SJCRH30 (cell line): ENCODE measurements around the gene TNRC6C. TPM values are rescaled to one million over a fixed set of nuclear protein-coding genes. Genes with fewer than 3 reads are reported as not detected.

ENCODE experiments used
- DNase-seq, 2 experiments: peaks; one replicate each; pipeline ENCODE4 v3.0.0-alpha.2; 2015 to 2020
- H3K27ac ChIP-seq: fragments of 250-450 bp; sonication (Bioruptor Pico); 2 replicates; pipeline ENCODE4 v1.5.1; 2020; ENCODE audit warnings: mild to moderate bottlenecking, moderate library complexity
- H3K27me3 ChIP-seq: fragments of 250-450 bp; sonication (Bioruptor Pico); 2 replicates; pipeline ENCODE4 v1.5.1; 2020; ENCODE audit warnings: mild to moderate bottlenecking, moderate library complexity
- H3K36me3 ChIP-seq: fragments of 250-450 bp; sonication (Bioruptor Pico); 2 replicates; pipeline ENCODE4 v1.5.1; 2020; ENCODE audit warnings: mild to moderate bottlenecking, moderate library complexity
- H3K4me1 ChIP-seq: fragments of 250-450 bp; sonication (Bioruptor Pico); 2 replicates; pipeline ENCODE4 v1.5.1; 2020; ENCODE audit warnings: mild to moderate bottlenecking, moderate library complexity
- H3K4me3 ChIP-seq: fragments of 250-450 bp; sonication (Bioruptor Pico); 2 replicates; pipeline ENCODE4 v1.5.1; 2020; ENCODE audit warnings: mild to moderate bottlenecking, moderate library complexity
- H3K9me3 ChIP-seq: fragments of 250-450 bp; sonication (Bioruptor Pico); replicated peaks from 2 replicates; pipeline ENCODE4 v1.5.1; 2020; ENCODE audit warnings: mild to moderate bottlenecking, moderate library complexity
- total RNA-seq: library from RNA; depleted of rRNA; stranded (reverse); fragments of >200 nt; shearing (Covaris generic); gene quantifications from 2 replicates; pipeline ENCODE4 v1.2.3, GENCODE V29; 2014

The TNRC6C gene
- total RNA-seq, 1 experiment from 2014 or later, result 12.7 TPM

GRCh38 chr17:78002166-78002565 is 43.7 kb downstream of the TNRC6C start:
- DNase-seq, result no peak
- Histone ChIP-seq H3K27ac (no peak overlapping the region), H3K4me1 (peaks cover 5% of the 10 kb centered on the region; the same call in 1 of the 2 replicates), H3K36me3 (no peaks in the 10 kb centered on the region), H3K9me3 (no peaks in the 10 kb centered on the region), H3K4me3 (no peak overlapping the region), H3K27me3 (no peaks in the 10 kb centered on the region)

DNA sequence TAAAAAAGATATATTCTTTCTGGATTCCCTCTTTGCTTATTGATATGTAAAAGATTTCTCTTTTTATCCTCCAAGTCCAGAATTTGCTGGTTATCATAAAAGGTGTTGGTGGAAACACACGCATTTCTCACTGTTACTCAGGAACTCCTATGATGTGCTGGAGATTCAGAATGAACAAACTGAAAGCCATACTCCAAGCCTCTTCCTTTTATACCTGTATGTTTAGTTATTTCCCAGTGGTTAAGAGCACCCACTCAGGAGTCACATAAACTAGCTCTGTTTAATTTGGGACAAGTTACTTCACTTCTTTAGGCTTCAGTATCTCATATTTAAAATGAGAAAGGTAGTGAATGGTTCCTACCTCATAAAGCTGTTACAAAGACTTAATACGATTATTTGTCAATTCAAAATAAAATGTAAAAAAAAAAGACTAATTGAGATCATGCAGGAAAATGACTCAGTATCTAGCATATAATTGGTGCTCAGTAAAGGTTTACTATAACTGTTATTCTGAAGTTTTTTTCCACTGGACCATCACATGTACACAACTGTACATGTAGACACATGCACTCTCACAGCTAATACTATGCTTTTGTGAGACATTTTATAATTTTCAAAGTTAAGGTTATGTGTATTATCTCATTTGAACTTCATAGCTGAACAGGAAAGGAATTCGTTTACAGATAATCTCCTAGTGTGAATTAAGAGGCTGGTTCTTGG is 47.1 kb downstream of the TNRC6C start:
- Histone ChIP-seq H3K9me3 (no peaks in the 10 kb centered on the region), H3K4me3 (no peak overlapping the region), H3K27me3 (no peaks in the 10 kb centered on the region), H3K4me1 (peaks cover 5% of the 10 kb centered on the region; the same call in 1 of the 2 replicates), H3K36me3 (no peaks in the 10 kb centered on the region), H3K27ac (no peak overlapping the region)
- no peak for DNase-seq

GRCh38 chr17:78006338-78006737 is 47.8 kb downstream of the TNRC6C start:
- Histone ChIP-seq H3K36me3 (no peaks in the 10 kb centered on the region), H3K9me3 (no peaks in the 10 kb centered on the region), H3K4me1 (no peaks in the 10 kb centered on the region), H3K4me3 (no peak overlapping the region), H3K27me3 (no peaks in the 10 kb centered on the region), H3K27ac (no peak overlapping the region)
- DNase-seq, result no peak

- Histone ChIP-seq H3K4me3 (no peak overlapping the region), H3K27me3 (no peaks in the 10 kb centered on the region), H3K4me1 (no peaks in the 10 kb centered on the region), H3K36me3 (no peaks in the 10 kb centered on the region), H3K9me3 (no peaks in the 10 kb centered on the region), H3K27ac (no peak overlapping the region)
- no peak for DNase-seq
Observed at GRCh38 chr17:78007647-78008046, 49.1 kb downstream of the TNRC6C start.

GRCh38 chr17:78010759-78011158 is 52.3 kb downstream of the TNRC6C start:
- no peak overlapping the region for H3K4me3 ChIP-seq
- H3K27me3 ChIP-seq, result no peaks in the 10 kb centered on the region
- no peaks in the 10 kb centered on the region for H3K36me3 ChIP-seq
- H3K27ac ChIP-seq, result no peak overlapping the region
- H3K4me1 ChIP-seq, result no peaks in the 10 kb centered on the region
- H3K9me3 ChIP-seq, result no peaks in the 10 kb centered on the region
- DNase-seq, result no peak

DNA sequence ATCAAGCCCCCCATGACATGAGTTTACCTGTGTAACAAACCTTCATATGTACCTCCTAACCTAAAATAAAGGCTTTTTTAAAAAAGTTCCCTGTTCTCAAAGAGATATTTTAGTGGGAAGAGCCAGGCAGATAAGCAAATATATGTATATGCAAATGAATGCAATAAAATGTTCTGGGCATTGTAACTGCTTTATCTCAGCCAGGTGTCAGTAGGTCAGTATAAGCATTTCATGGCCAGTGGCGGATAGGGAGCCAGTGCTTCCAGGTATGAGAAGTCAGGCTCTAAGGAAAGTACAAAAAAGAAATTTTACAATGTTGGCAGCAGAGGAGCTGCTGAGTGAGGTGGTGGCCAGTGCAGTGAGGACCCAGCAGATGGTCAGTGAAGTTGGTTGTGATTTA is 53.9 kb downstream of the TNRC6C start:
- Histone ChIP-seq H3K27ac (no peak overlapping the region), H3K4me1 (no peaks in the 10 kb centered on the region), H3K4me3 (no peak overlapping the region), H3K36me3 (no peaks in the 10 kb centered on the region), H3K27me3 (no peaks in the 10 kb centered on the region), H3K9me3 (no peaks in the 10 kb centered on the region)
- DNase-seq, result no peak

- Histone ChIP-seq H3K27me3 (no peaks in the 10 kb centered on the region), H3K9me3 (no peaks in the 10 kb centered on the region), H3K27ac (no peak overlapping the region), H3K36me3 (no peaks in the 10 kb centered on the region), H3K4me3 (no peak overlapping the region), H3K4me1 (no peaks in the 10 kb centered on the region)
- DNase-seq, result peak; percentile 66 to 92
Observed at GRCh38 chr17:78013683-78014467, 55.4 kb downstream of the TNRC6C start.

GRCh38 chr17:78014646-78015045 is 56.1 kb downstream of the TNRC6C start:
- no peaks in the 10 kb centered on the region for H3K4me1 ChIP-seq
- H3K9me3 ChIP-seq, result no peaks in the 10 kb centered on the region
- H3K27me3 ChIP-seq, result no peaks in the 10 kb centered on the region
- no peak for DNase-seq
- no peak overlapping the region for H3K4me3 ChIP-seq
- no peaks in the 10 kb centered on the region for H3K36me3 ChIP-seq
- H3K27ac ChIP-seq, result no peak overlapping the region

GRCh38 chr17:78016852-78017251 is 58.3 kb downstream of the TNRC6C start:
- H3K9me3 ChIP-seq, result no peaks in the 10 kb centered on the region
- H3K4me1 ChIP-seq, result no peaks in the 10 kb centered on the region
- H3K36me3 ChIP-seq, result no peaks in the 10 kb centered on the region
- no peaks in the 10 kb centered on the region for H3K27me3 ChIP-seq
- no peak overlapping the region for H3K27ac ChIP-seq
- H3K4me3 ChIP-seq, result no peak overlapping the region
- DNase-seq, result no peak

DNA sequence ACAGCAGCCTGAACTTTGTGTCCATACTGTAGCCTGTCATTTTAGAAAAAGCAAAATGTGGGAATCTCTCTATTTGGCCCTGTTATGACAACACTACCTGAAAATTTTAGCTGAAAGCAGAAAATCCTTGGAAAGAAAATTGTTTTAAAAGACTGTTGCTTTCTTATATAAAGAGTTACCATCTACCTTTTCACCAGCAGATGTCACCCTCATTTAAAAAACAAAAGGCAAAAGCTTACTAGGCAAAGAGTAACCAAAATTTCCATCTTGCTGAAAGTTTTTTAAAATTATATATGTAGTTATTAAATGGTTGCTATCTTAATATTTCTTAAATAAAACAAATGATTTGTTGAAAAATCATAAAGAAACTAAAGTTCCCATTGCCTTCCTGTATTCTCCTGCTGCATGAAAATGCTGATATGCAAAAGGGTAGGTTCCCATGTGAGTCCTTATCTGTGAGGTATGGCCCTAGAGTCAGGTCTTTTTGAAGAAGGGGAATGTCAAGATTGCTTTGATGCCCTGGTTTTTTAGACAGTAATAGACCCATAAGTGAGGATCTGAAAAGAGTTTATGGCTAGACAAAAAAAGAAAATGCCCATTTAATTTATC is 61.0 kb downstream of the TNRC6C start:
- Histone ChIP-seq H3K4me3 (no peak overlapping the region), H3K27me3 (no peaks in the 10 kb centered on the region), H3K4me1 (no peaks in the 10 kb centered on the region), H3K36me3 (no peaks in the 10 kb centered on the region), H3K27ac (no peak overlapping the region), H3K9me3 (no peaks in the 10 kb centered on the region)
- peak in 1 of 2 experiments; percentile 69 for DNase-seq

- Histone ChIP-seq H3K36me3 (no peaks in the 10 kb centered on the region), H3K9me3 (no peaks in the 10 kb centered on the region), H3K27me3 (no peaks in the 10 kb centered on the region), H3K4me3 (no peak overlapping the region), H3K4me1 (no peaks in the 10 kb centered on the region), H3K27ac (no peak overlapping the region)
- DNase-seq, result no peak
Observed at GRCh38 chr17:78019976-78020716, 61.6 kb downstream of the TNRC6C start.

GRCh38 chr17:78020717-78021108 is 62.2 kb downstream of the TNRC6C start:
- Histone ChIP-seq H3K27ac (no peak overlapping the region), H3K27me3 (no peaks in the 10 kb centered on the region), H3K36me3 (no peaks in the 10 kb centered on the region), H3K4me1 (no peaks in the 10 kb centered on the region), H3K9me3 (no peaks in the 10 kb centered on the region), H3K4me3 (no peak overlapping the region)
- DNase-seq, result no peak

- Histone ChIP-seq H3K27ac (no peak overlapping the region), H3K27me3 (no peaks in the 10 kb centered on the region), H3K4me1 (no peaks in the 10 kb centered on the region), H3K9me3 (no peaks in the 10 kb centered on the region), H3K4me3 (no peak overlapping the region), H3K36me3 (no peaks in the 10 kb centered on the region)
- no peak for DNase-seq
Observed at GRCh38 chr17:78022425-78022824, 63.9 kb downstream of the TNRC6C start.

GRCh38 chr17:78023042-78023441 is 64.5 kb downstream of the TNRC6C start:
- no peaks in the 10 kb centered on the region for H3K27me3 ChIP-seq
- H3K4me3 ChIP-seq, result no peak overlapping the region
- DNase-seq, result no peak
- no peak overlapping the region for H3K27ac ChIP-seq
- H3K4me1 ChIP-seq, result no peaks in the 10 kb centered on the region
- no peaks in the 10 kb centered on the region for H3K9me3 ChIP-seq
- H3K36me3 ChIP-seq, result no peaks in the 10 kb centered on the region

DNA sequence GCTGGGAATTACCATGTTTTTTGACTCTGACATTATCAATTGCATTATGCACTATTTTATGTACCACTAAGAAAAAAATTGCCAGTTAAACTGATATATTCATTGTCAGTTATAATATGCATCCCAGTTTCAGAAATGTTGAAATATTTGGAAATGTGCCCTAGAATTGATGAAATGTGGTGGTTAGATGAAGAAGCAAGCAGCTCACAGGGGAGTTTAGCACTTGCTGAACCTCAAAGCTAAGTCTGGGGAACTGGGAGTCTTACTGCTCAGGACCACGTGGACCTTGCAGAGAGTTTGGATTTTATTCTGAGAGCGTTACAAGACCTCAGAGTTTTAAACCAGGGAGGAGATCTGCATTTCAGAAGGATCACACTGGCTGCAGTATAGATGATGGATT is 67.9 kb downstream of the TNRC6C start:
- no peaks in the 10 kb centered on the region for H3K9me3 ChIP-seq
- no peak overlapping the region for H3K27ac ChIP-seq
- H3K4me3 ChIP-seq, result no peak overlapping the region
- H3K27me3 ChIP-seq, result no peaks in the 10 kb centered on the region
- H3K4me1 ChIP-seq, result no peaks in the 10 kb centered on the region
- no peaks in the 10 kb centered on the region for H3K36me3 ChIP-seq
- no peak for DNase-seq
